ENCODE data around the gene TNFRSF21.
"Not testable (repeated sequence)": the region's sequence is repeated elsewhere in the genome, so short reads cannot be mapped to it uniquely, and the experiment has no call there.

TNFRSF21 gene

GRCh38 chr6:47283993-47284392, 25.7 kb downstream of the TNFRSF21 start:
- H3K27me3 ChIP-seq, result no peaks in the 10 kb centered on the region

GRCh38 chr6:47278545-47278944, 31.2 kb downstream of the TNFRSF21 start:
- Histone ChIP-seq H3K36me3 (no peaks in the 10 kb centered on the region), H3K9me3 (no peaks in the 10 kb centered on the region), H3K27ac (no peak overlapping the region), H3K27me3 (no peaks in the 10 kb centered on the region), H3K4me3 (no peak overlapping the region), H3K4me1 (no peaks in the 10 kb centered on the region)
- intact Hi-C loops (cut with DNase I; ENCODE audit: low total_unique reads), result no loop called here
- no peak for DNase-seq
- TF ChIP-seq CTCF (IDR thresholded peaks at IDR 0.05), result no peak

More at GRCh38 chr6:47283993-47284392, 25.7 kb downstream of the TNFRSF21 start:
- no peak for DNase-seq
- H3K4me1 ChIP-seq, result no peaks in the 10 kb centered on the region
- no peaks in the 10 kb centered on the region for H3K36me3 ChIP-seq
- intact Hi-C loops (cut with DNase I; ENCODE audit: low total_unique reads), result no loop called here
- TF ChIP-seq CTCF (IDR thresholded peaks at IDR 0.05), result no peak
- no peak overlapping the region for H3K27ac ChIP-seq
- no peak overlapping the region for H3K4me3 ChIP-seq
- H3K9me3 ChIP-seq, result no peaks in the 10 kb centered on the region

- DNase-seq, result no peak
- no peak for TF ChIP-seq CTCF (IDR thresholded peaks at IDR 0.05)
- Histone ChIP-seq H3K27ac (no peak overlapping the region), H3K36me3 (no peaks in the 10 kb centered on the region), H3K9me3 (no peaks in the 10 kb centered on the region), H3K4me3 (no peak overlapping the region), H3K27me3 (no peaks in the 10 kb centered on the region), H3K4me1 (no peaks in the 10 kb centered on the region)
- intact Hi-C loops (cut with DNase I; ENCODE audit: low total_unique reads), result no loop called here
These were observed 32.0 kb downstream of the TNFRSF21 start for GRCh38 chr6:47277702-47278101.

- H3K27ac ChIP-seq, result no peak overlapping the region
- no peaks in the 10 kb centered on the region for H3K4me1 ChIP-seq
- no peak overlapping the region for H3K4me3 ChIP-seq
- H3K9me3 ChIP-seq, result no peaks in the 10 kb centered on the region
- H3K27me3 ChIP-seq, result no peaks in the 10 kb centered on the region
- no peak for TF ChIP-seq CTCF (IDR thresholded peaks at IDR 0.05)
- no peak for DNase-seq
- intact Hi-C loops (cut with DNase I; ENCODE audit: low total_unique reads), result no loop called here
- no peaks in the 10 kb centered on the region for H3K36me3 ChIP-seq
These were observed 33.3 kb downstream of the TNFRSF21 start for GRCh38 chr6:47276377-47276776.

- TF ChIP-seq CTCF (IDR thresholded peaks at IDR 0.05), result no peak
- intact Hi-C loops (cut with DNase I; ENCODE audit: low total_unique reads), result no loop called here
- no peaks in the 10 kb centered on the region for H3K9me3 ChIP-seq
- no peaks in the 10 kb centered on the region for H3K36me3 ChIP-seq
- no peaks in the 10 kb centered on the region for H3K4me1 ChIP-seq
- no peaks in the 10 kb centered on the region for H3K27me3 ChIP-seq
- H3K4me3 ChIP-seq, result no peak overlapping the region
- DNase-seq, result no peak
- H3K27ac ChIP-seq, result no peak overlapping the region
These were observed 34.1 kb downstream of the TNFRSF21 start for GRCh38 chr6:47275640-47276039.

GRCh38 chr6:47275132-47275531, 34.6 kb downstream of the TNFRSF21 start:
- H3K4me3 ChIP-seq; H3K27ac ChIP-seq; H3K9me3 ChIP-seq; intact Hi-C loops (cut with DNase I; ENCODE audit: low total_unique reads); DNase-seq; H3K4me1 ChIP-seq; H3K27me3 ChIP-seq; H3K36me3 ChIP-seq: not testable (repeated sequence)

Measured in tibial artery (tissue), 4 donors.